K562 (cell line): Measurements from ENCODE around the gene MINDY4B. TPM values are rescaled to one million over a fixed set of nuclear protein-coding genes. Genes with fewer than 3 reads are reported as not detected.

Experiments used
- ATAC-seq: fragments of 200-7000 bp; cut with Tn5 transposase; 3 replicates; pipeline ENCODE4 v1.9.1; 2020; ENCODE audit warnings: moderate library complexity
- BruUV-seq: library from RNA; stranded (reverse); fragments of 400-500 nt; replicated peaks from 2 replicates; lab custom pipeline; 2021; lab: Mats Ljungman, UMichigan
- CTCF ChIA-PET: fragments of 300-600 bp; formaldehyde crosslinking; extraction: SDS; loops from one replicate; lab custom pipeline; 2021; ENCODE audit warnings: low intra/inter-chr PET ratio; lab: Yijun Ruan, JAX
- POLR2A ChIA-PET: fragments of 300-600, 350-650 bp; sonication (Branson Sonifier 250); formaldehyde crosslinking; extraction: SDS; loops from one replicate; lab custom pipeline; 2021; ENCODE audit warnings: antibody characterized with exemption, inconsistent platforms; lab: Yijun Ruan, JAX
- DNase-seq, 4 experiments: peaks; one replicate each; pipeline versions ENCODE4 v3.0.0 to v3.0.0-alpha.2; 2011 to 2018; ENCODE audit warnings: low spot score in 3 of 4, mixed read lengths in 3 of 4; ENCODE audit errors: extremely low read depth in 1 of 4
- FAIRE-seq: peaks from 2 replicates; lab custom pipeline; 2011; peaks lifted over from hg19 to GRCh38; lab: Jason Lieb, UNC
- H2AFZ ChIP-seq: 2 replicates; pipeline ENCODE4 v1.6.0; 2011; ENCODE audit warnings: low read depth, low read length, control low read depth, inconsistent platforms
- H3K27ac ChIP-seq: fragments of 200-600 bp; 3 replicates; pipeline ENCODE4 v1.8.0; 2011; ENCODE audit warnings: low read depth, mild to moderate bottlenecking, control low read depth, inconsistent platforms, low read length, moderate library complexity, mixed read lengths; ENCODE audit errors: extremely low read depth
- H3K27me3 ChIP-seq, 2 experiments: fragments of 300-600 bp in 1 of 2; 2 replicates in 1 of 2; 3 replicates in 1 of 2; pipeline versions ENCODE4 v1.6.0 to v1.8.0; 2011; ENCODE audit warnings: inconsistent platforms in 2 of 2, low read length in 2 of 2, mild to moderate bottlenecking in 1 of 2, mixed read lengths in 1 of 2, moderate library complexity in 1 of 2; ENCODE audit not compliant: control insufficient read depth in 2 of 2, insufficient read depth in 2 of 2
- H3K36me3 ChIP-seq: fragments of 300-600 bp; 3 replicates; pipeline ENCODE4 v1.8.0; 2011; ENCODE audit warnings: mild to moderate bottlenecking, low read length, inconsistent platforms; ENCODE audit not compliant: control insufficient read depth, insufficient read depth
- H3K4me1 ChIP-seq, 2 experiments: fragments of 200-600 bp in 1 of 2; replicated peaks in 1 of 2; 2 replicates in 1 of 2; 3 replicates in 1 of 2; pipeline versions ENCODE4 v1.5.1 to v1.8.0; 2011; ENCODE audit warnings: inconsistent platforms in 2 of 2, low read length in 2 of 2, mild to moderate bottlenecking in 1 of 2, mixed read lengths in 1 of 2, moderate library complexity in 1 of 2; ENCODE audit not compliant: control insufficient read depth in 2 of 2, insufficient read depth in 2 of 2
- H3K4me2 ChIP-seq: 2 replicates; pipeline ENCODE4 v1.6.1; 2011; ENCODE audit warnings: low read length, control low read depth, inconsistent platforms, mixed read lengths; ENCODE audit not compliant: insufficient read depth
- H3K4me3 ChIP-seq: fragments of 200-600 bp; sonication (generic), shearing (Covaris generic); 2 replicates; pipeline ENCODE4 v1.5.1; 2016; ENCODE audit warnings: control low read depth, inconsistent platforms
- H3K79me2 ChIP-seq: fragments of 200-600 bp; 3 replicates; pipeline ENCODE4 v1.8.0; 2011; ENCODE audit warnings: low read length, inconsistent platforms; ENCODE audit not compliant: control insufficient read depth, insufficient read depth
- H3K9ac ChIP-seq, 2 experiments: 2 replicates each; pipeline versions ENCODE4 v1.6.0 to v1.6.1; 2011; ENCODE audit warnings: low read depth in 2 of 2, low read length in 2 of 2, control low read depth in 1 of 2, inconsistent platforms in 1 of 2, mild to moderate bottlenecking in 1 of 2, mixed read lengths in 1 of 2; ENCODE audit not compliant: insufficient read depth in 1 of 2
- H3K9me1 ChIP-seq: one replicate; pipeline ENCODE4 v1.6.0; 2011; ENCODE audit warnings: inconsistent platforms, mild to moderate bottlenecking, low read length, moderate library complexity; ENCODE audit not compliant: control insufficient read depth, insufficient read depth
- H3K9me3 ChIP-seq: replicated peaks from 2 replicates; pipeline ENCODE4 v1.5.1; 2011; ENCODE audit warnings: low read depth, low read length, inconsistent platforms; ENCODE audit not compliant: control insufficient read depth, insufficient read depth
- H4K20me1 ChIP-seq: replicated peaks from 2 replicates; pipeline ENCODE4 v1.6.1; 2011; ENCODE audit warnings: low read length, inconsistent platforms, mixed read lengths; ENCODE audit not compliant: control insufficient read depth, insufficient read depth
- BHLHE40 ChIP-seq: IDR thresholded peaks from 2 replicates; pipeline ENCODE4 v1.6.1; 2011; ENCODE audit warnings: low read length, improper control_type of control experiment
- EHMT2 ChIP-seq: fragments of 450-650 bp; IDR thresholded peaks from 2 replicates; pipeline ENCODE4 v1.6.1; 2018; ENCODE audit warnings: antibody characterized with exemption
- GABPB1 ChIP-seq: sonication (generic); formaldehyde crosslinking; IDR thresholded peaks from 2 replicates; pipeline ENCODE4 v1.8.0; 2022; ENCODE audit warnings: mild to moderate bottlenecking, missing genetic modification reagents
- HDAC8 ChIP-seq: fragments of 450-650 bp; IDR thresholded peaks from 2 replicates; pipeline ENCODE4 v1.6.1; 2016; ENCODE audit warnings: mild to moderate bottlenecking, missing genetic modification characterization, moderate library complexity, missing compliant biosample characterization
- HIVEP1 ChIP-seq: fragments of 250-450 bp; sonication (Bioruptor Pico); IDR thresholded peaks from 2 replicates; pipeline ENCODE4 v1.4.0; 2020; ENCODE audit warnings: mild to moderate bottlenecking
- HNRNPUL1 ChIP-seq: fragments of 200-400 bp; formaldehyde crosslinking; IDR thresholded peaks from 2 replicates; pipeline ENCODE4 v1.6.1; 2017; ENCODE audit warnings: low read length
- POLR2AphosphoS2 ChIP-seq: IDR thresholded peaks from 2 replicates; pipeline ENCODE4 v1.6.1; 2012; ENCODE audit warnings: low read length, improper control_type of control experiment
- ZFX ChIP-seq: sonication (generic); formaldehyde crosslinking; IDR thresholded peaks from 2 replicates; pipeline ENCODE4 v1.8.0; 2022; ENCODE audit warnings: mild to moderate bottlenecking, missing genetic modification reagents, moderate library complexity
- ZNF124 ChIP-seq: sonication (generic); formaldehyde crosslinking; IDR thresholded peaks from 2 replicates; pipeline ENCODE4 v1.8.1; 2022; ENCODE audit warnings: missing genetic modification reagents
- ZNF589 ChIP-seq: fragments of 200-800 bp; sonication (Bioruptor generic); IDR thresholded peaks from 2 replicates; pipeline ENCODE4 v1.6.1; 2016; ENCODE audit warnings: low read depth, missing genetic modification characterization, missing compliant biosample characterization
- WGBS: fragments of 100-300 bp; shearing (Covaris generic); methylation state at CpG from one replicate; pipeline ENCODE4 v1.1.6; 2016; ENCODE audit warnings: low coverage, mixed read lengths; ENCODE audit not compliant: insufficient coverage; ENCODE audit errors: missing lambda C conversion rate; 5-methylcytosine and 5-hydroxymethylcytosine counted together
- in situ Hi-C: fragments of 300-500 bp; cut with MboI; formaldehyde crosslinking; loops from 4 replicates; pipeline ENCODE4 v1.15.0; 2018; ENCODE audit warnings: inconsistent platforms, mixed read lengths
- intact Hi-C: fragments of 100-400 bp; cut with micrococcal nuclease; formaldehyde crosslinking; loops from 2 replicates; pipeline ENCODE4 v1.14.2; 2022
- polyA plus RNA-seq, 8 experiments: library from polyadenylated mRNA; depleted of rRNA in 4 of 8; stranded (reverse) in 5 of 8; unstranded in 3 of 8; fragments of >200 nt; fragmentation: Nextera tagmentation in 2 of 8; fragmentation: Illumina TruSeq in 1 of 8; extraction: Ambion mirVana in 2 of 8; extraction: Trizol in 1 of 8; gene quantifications; 2 replicates each; pipeline versions ENCODE4 v1.2.1 to v1.2.3, GENCODE V29; 2011 to 2014; ENCODE audit warnings: inconsistent platforms in 1 of 8, missing spikeins in 1 of 8
- total RNA-seq, 7 experiments: library from RNA; depleted of rRNA in 6 of 7; stranded (reverse); fragments of >200 nt in 6 of 7; fragmentation: Illumina TruSeq in 2 of 7; extraction: Trizol in 2 of 7; gene quantifications; 2 replicates each; pipeline versions ENCODE4 v1.2.1 to v1.2.3, GENCODE V29; 2011 to 2021; ENCODE audit warnings: low replicate concordance in 1 of 7
- TF ChIP-seq, protein P1 (sequence below), 3 experiments: fragments of 200-800 bp in 1 of 3; sonication (Bioruptor generic) in 1 of 3; sonication (generic) in 1 of 3; formaldehyde crosslinking in 1 of 3; IDR thresholded peaks; 2 replicates each; pipeline versions ENCODE4 v1.6.1 to v1.8.0; 2016 to 2022; ENCODE audit warnings: mild to moderate bottlenecking in 2 of 3, missing compliant biosample characterization in 2 of 3, missing genetic modification characterization in 2 of 3, missing genetic modification reagents in 1 of 3
- TF ChIP-seq, protein P2 (sequence below): fragments of 250-450 bp; sonication (Bioruptor Pico); IDR thresholded peaks from 2 replicates; pipeline ENCODE4 v1.5.0; 2020; ENCODE audit warnings: mild to moderate bottlenecking, borderline replicate concordance
- TF ChIP-seq, protein P3 (sequence below): fragments of 250-450 bp; sonication (Bioruptor Pico); IDR thresholded peaks from 2 replicates; pipeline ENCODE4 v1.6.1; 2021; ENCODE audit warnings: mild to moderate bottlenecking
- TF ChIP-seq, protein P4 (sequence below): fragments of 150-350 bp; conservative IDR thresholded peaks from 2 replicates; pipeline ENCODE4 v1.6.1; 2014; ENCODE audit warnings: low read length

The MINDY4B gene
- total and polyA plus RNA-seq, 9 of the 15 experiments (the other 6 are each of a cell fraction or from before 2014, with no cell fraction given) = not detected

DNA sequence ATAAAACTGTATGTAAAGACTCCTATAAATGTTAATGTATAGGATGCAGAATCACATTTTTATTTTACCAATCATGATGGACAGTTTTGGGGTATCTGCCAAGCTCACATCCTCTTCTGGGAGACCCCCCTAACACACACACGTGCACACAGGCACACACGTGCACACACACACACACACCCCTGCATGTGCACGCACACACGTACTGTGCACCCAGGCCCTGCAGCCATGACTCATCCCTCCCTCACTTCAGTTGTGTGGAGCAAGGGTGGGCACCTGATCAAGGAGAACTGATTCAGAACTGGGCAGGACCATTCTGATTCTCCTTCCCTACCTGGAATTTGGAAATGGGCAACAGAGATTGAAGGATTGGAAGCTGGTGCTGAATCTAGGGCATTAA, 16.0 kb upstream of the MINDY4B start:
- POLR2A ChIA-PET = no interaction called here
- BruUV-seq = no TSS peak
- intact Hi-C loops = no loop called here

More for the DNA sequence above, 16.0 kb upstream of the MINDY4B start:
- no peaks in the 10 kb centered on the region for H3K79me2 ChIP-seq
- no peak overlapping the region for H3K9ac ChIP-seq
- peaks cover 0 to 3% of the 10 kb centered on the region in 2 experiments; a peak in 1 of 5 replicates for H3K4me1 ChIP-seq
- no peak overlapping the region for H2AFZ ChIP-seq
- H3K4me3 ChIP-seq = no peak overlapping the region
- in situ Hi-C loops = no loop called here
- CTCF ChIA-PET = no interaction called here
- no peak overlapping the region for H3K27ac ChIP-seq
- ATAC-seq (no peak), DNase-seq (no peak), FAIRE-seq (no peak)
- TF ChIP-seq ZNF589 (CRISPR knock-in tag) = no peak
- no peak for TF ChIP-seq ZFX (CRISPR knock-in tag)
- no peak for TF ChIP-seq HIVEP1 (CRISPR knock-in tag)
- TF ChIP-seq, protein P1, sequence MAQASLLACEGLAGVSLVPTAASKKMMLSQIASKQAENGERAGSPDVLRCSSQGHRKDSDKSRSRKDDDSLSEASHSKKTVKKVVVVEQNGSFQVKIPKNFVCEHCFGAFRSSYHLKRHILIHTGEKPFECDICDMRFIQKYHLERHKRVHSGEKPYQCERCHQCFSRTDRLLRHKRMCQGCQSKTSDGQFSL (CRISPR knock-in tag; IDR thresholded peaks at IDR 0.05) = no peak
- TF ChIP-seq, protein P1 (tag; IDR thresholded peaks at IDR 0.05) = no peak
- TF ChIP-seq, protein P2, sequence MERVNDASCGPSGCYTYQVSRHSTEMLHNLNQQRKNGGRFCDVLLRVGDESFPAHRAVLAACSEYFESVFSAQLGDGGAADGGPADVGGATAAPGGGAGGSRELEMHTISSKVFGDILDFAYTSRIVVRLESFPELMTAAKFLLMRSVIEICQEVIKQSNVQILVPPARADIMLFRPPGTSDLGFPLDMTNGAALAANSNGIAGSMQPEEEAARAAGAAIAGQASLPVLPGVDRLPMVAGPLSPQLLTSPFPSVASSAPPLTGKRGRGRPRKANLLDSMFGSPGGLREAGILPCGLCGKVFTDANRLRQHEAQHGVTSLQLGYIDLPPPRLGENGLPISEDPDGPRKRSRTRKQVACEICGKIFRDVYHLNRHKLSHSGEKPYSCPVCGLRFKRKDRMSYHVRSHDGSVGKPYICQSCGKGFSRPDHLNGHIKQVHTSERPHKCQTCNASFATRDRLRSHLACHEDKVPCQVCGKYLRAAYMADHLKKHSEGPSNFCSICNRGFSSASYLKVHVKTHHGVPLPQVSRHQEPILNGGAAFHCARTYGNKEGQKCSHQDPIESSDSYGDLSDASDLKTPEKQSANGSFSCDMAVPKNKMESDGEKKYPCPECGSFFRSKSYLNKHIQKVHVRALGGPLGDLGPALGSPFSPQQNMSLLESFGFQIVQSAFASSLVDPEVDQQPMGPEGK (CRISPR knock-in tag) = no peak
- TF ChIP-seq POLR2AphosphoS2 = no peak
- TF ChIP-seq HDAC8 (tag) = no peak
- TF ChIP-seq HNRNPUL1 = no peak
- TF ChIP-seq, protein P3, sequence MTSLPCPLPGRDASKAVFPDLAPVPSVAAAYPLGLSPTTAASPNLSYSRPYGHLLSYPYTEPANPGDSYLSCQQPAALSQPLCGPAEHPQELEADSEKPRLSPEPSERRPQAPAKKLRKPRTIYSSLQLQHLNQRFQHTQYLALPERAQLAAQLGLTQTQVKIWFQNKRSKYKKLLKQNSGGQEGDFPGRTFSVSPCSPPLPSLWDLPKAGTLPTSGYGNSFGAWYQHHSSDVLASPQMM (CRISPR knock-in tag) = no peak
- TF ChIP-seq EHMT2 = no peak
- TF ChIP-seq, protein P4, sequence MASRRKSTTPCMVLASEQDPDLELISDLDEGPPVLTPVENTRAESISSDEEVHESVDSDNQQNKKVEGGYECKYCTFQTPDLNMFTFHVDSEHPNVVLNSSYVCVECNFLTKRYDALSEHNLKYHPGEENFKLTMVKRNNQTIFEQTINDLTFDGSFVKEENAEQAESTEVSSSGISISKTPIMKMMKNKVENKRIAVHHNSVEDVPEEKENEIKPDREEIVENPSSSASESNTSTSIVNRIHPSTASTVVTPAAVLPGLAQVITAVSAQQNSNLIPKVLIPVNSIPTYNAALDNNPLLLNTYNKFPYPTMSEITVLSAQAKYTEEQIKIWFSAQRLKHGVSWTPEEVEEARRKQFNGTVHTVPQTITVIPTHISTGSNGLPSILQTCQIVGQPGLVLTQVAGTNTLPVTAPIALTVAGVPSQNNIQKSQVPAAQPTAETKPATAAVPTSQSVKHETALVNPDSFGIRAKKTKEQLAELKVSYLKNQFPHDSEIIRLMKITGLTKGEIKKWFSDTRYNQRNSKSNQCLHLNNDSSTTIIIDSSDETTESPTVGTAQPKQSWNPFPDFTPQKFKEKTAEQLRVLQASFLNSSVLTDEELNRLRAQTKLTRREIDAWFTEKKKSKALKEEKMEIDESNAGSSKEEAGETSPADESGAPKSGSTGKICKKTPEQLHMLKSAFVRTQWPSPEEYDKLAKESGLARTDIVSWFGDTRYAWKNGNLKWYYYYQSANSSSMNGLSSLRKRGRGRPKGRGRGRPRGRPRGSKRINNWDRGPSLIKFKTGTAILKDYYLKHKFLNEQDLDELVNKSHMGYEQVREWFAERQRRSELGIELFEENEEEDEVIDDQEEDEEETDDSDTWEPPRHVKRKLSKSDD = no peak
- TF ChIP-seq GABPB1 = no peak
- no peak for TF ChIP-seq BHLHE40
- no peak for TF ChIP-seq ZNF124 (CRISPR knock-in tag)
- H3K27me3 ChIP-seq = peaks cover 0 to 31% of the 10 kb centered on the region in 2 experiments; a peak in 3 of 5 replicates
- no peaks in the 10 kb centered on the region for H3K9me1 ChIP-seq
- no peaks in the 10 kb centered on the region for H4K20me1 ChIP-seq
- H3K9me3 ChIP-seq = no peaks in the 10 kb centered on the region
- H3K4me2 ChIP-seq = no peak overlapping the region
- H3K36me3 ChIP-seq = no peaks in the 10 kb centered on the region
- 0% methylated on average over 4 of the region's 4 CpGs for WGBS
